RKO (cell line): ENCODE measurements around the gene HNRNPH1.
A peak's percentile ranks its signal among the peaks of the same experiment; 100 is the strongest.

ENCODE experiments used
- DNase-seq: peaks from one replicate; pipeline ENCODE4 v3.0.0-alpha.2; 2016; ENCODE audit warnings: low spot score

Gene HNRNPH1

DNA sequence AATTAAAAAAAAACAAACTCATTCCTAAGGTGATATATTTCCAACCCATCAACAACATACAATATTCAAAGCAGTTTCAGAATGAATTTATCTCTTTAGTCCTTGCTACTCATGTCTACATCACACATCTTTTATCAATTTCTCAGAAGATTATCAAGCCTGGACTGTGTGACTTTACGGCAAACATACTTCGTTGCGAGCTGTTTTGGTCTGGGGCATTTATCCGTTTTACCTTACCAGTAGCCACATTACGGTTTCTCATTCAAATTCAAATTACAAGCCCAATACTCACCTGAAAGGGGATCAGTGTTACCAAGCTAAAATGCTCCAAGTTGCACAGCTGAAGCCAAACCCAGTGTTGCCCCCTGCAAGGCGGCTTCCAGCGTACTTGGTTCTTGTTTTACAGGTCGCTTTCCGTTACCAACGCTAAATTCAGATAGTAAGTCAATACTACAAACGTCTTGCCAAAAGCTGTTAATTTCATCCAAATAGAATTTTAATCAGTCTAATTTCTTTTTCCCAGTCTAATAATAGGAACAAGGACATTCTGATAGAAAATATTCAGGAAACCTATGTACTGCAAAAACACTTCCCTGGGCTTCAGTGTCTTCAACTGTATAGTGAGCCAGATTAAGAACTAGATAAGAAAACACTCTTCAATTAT, 1.8 kb downstream of the HNRNPH1 start:
- DNase-seq = no peak

DNA sequence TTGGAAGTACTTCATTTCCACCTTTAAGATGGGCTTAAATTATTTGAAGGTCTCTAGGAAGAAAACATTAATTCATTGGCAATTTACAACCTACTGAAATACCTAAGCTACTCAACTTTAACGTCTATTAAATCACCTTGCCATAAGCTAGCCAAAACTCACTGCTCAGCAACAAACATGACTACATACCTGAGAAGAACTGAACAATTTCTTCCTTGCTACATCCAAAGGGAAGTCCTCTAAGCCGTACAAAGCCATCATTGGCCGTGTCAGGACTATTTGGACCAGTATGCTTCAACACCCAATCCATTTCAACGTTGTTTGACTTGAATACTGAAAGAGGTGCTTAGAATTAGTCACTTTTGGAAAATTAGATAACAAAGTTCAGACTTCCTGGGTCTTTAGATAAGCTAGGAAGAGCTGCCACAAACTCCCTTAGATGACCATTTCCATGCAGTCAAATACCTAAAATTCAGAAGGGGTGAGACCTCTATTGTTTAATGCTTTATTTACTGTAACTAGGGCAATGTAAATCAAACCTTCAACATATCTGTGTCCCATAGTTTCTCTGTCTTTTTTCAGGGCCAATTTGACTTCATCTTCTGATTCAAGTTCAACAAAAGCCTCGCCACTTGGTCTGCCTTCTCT, 2.6 kb downstream of the HNRNPH1 start:
- peak; percentile 77 for DNase-seq

DNA sequence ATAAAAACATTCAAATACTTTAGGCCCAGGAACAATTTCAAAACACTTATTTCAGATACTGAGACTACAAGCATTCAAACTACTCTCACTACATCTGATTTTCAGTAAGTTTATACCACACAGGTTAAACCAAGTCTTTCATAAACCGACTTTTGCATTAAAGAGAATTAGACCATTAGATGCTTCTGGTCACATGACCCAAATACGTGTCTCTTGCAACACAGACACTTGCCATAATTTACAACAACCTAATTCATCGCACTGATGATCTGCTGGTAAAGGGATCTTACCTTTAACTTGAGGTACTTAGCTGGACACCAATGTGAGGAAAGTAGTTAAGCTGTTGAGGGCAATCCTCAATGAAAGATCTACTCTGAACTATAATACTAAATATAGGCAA, 3.2 kb downstream of the HNRNPH1 start:
- DNase-seq = no peak

DNA sequence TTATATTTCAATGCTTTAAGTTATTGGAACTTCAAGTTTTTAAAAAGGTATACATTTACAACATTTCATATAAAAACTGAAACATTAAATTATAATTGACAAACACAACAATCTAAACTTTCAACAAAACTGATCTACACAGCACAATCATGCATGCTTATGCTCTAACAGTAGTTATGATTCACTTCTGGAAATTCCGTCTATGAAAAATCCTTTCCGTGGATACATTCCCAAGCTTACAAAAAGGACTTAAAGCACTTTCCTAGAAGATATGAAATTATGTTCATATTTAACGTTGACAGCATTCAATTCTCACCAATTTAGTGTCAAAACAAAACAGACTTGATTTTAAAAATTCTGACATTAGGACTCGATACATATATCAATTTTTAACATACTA, 3.7 kb downstream of the HNRNPH1 start:
- peak; percentile 57 for DNase-seq

DNA sequence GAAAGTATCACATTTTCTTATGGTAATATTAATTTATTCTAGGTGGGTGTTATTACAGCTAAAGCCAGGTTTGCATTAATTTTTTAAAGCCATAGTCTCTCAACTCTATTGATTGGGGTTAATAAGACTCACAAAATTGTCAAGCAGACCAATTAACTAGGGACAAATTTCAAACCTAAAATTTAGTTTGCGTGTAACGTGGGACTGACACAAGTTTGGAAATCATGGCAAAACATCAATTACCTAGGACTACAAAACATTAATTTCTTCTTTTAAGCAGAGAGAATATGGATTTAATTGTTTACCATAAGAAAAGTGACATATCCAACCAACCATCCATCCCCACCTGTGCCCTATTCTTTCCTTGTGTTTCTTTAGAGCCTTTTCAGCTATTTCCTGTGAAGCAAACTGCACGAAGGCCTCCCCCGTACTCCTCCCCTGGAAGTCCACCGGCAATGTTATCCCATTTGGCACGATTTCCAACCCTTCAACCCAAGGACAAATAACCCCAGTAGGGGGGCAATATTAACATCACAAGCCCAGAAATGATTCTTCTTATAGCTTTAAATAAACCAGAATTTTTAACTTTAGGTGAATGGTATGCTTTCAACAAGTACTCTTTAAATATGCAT, 4.4 kb downstream of the HNRNPH1 start:
- no peak for DNase-seq

DNA sequence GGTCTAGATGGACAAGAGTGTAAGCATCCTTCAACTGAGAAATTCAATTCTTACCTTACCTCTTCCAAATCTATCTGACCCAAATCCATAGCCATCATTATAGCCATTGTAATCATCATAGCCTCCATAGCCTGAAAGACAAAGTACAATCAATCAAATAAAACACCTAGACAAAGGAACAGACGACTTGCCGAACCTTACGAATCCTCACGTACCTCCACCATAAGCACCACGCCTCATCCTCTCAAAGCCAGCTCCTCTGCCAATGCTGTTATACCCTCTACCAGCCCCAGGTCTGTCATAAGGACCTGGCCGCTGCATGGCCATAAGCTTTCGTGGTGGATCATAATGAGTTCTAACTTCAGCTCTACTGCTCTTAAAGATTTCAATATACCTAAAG, 5.5 kb downstream of the HNRNPH1 start:
- no peak for DNase-seq

DNA sequence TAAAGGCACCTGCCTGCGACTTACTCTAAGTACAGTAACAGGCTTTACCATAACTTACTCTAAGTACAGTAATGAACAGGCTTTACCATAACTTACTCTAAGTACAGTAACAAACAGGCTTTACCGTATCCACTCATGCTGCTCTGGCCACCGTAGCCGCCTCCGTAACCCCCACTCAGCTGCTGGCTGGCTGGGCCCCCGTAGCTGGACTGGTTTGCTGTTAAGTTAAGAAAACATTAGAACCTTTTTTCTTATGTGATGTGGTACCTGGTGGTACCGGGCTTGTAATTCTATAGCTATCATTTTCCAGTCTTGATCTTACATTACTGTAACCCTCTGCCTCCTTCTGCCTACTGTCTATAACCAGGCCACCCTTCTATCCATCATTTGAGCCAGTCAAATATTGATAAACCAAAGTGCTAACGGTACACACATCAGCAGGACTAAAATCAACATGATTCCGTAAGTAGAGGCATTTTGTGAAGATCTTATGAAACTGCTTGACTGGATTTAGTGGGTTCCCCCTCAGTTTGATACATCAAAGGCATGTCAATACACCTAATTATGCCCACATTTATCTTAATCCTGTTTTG, 7.4 kb downstream of the HNRNPH1 start:
- DNase-seq = no peak

DNA sequence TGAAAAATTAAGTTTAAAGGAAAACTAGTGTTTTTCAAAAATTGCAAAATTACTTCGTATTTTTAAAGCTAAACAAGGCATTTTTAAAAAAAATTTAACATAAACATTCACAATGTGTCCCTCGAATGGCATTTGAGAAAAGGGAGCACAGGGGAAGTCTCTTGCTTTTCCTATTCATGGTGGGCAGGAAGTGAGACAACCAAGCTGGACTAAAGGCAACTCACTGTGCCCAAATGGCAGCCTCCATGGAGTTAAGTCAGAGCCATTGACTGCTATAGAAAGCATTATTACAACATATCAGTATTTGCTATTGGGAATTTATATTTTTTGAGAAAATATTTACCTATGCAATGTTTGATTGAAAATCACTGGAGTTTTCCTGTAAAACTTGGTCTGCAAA, 8.3 kb downstream of the HNRNPH1 start:
- no peak for DNase-seq

DNA sequence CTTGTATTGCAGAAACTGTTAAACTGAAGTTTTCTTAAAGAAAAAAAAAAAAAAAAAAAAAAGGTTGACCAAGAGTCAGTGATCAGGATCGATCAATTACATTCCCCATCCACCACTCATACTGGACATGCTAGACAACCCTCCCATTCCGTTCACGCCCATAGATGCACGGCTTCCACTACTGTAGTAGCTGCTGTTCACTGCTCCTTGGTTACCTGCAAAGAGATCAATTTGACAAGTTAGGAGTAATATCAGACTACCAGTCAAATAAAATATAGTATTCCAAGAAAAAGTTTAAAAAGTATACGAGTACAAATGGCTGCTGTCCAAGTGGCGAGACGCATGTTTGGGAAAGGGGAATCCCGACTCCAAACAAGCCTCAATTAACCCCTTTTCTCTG, 8.7 kb downstream of the HNRNPH1 start:
- DNase-seq = no peak

DNA sequence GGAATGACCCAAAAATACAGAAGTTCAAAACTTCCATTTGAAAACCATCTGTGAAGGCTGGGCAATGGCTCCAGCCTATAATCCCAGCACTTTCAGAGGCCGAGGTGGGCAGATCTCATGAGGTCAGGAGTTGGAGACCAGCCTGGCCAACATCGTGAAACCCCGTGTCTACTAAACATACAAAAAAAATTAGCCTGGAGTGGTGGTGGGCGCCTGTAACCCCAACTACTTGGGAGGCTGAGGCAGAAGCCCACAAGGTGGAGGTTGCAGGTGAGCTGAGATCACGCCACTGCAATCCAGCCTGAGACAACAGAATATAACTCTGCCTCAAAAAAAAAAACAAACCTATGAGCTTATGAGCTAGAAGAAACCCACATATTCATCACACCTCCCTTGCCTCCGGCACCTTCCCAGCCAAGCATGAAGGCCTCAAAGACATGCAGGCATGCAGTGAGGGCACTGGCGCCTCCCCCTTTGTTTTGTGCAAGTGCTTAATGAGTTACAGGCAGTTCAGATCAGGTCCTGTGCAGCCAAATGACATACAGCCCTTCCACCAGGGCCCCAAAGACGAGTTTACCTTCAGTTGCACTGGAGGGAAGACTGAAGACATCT, 9.9 kb downstream of the HNRNPH1 start:
- no peak for DNase-seq

DNA sequence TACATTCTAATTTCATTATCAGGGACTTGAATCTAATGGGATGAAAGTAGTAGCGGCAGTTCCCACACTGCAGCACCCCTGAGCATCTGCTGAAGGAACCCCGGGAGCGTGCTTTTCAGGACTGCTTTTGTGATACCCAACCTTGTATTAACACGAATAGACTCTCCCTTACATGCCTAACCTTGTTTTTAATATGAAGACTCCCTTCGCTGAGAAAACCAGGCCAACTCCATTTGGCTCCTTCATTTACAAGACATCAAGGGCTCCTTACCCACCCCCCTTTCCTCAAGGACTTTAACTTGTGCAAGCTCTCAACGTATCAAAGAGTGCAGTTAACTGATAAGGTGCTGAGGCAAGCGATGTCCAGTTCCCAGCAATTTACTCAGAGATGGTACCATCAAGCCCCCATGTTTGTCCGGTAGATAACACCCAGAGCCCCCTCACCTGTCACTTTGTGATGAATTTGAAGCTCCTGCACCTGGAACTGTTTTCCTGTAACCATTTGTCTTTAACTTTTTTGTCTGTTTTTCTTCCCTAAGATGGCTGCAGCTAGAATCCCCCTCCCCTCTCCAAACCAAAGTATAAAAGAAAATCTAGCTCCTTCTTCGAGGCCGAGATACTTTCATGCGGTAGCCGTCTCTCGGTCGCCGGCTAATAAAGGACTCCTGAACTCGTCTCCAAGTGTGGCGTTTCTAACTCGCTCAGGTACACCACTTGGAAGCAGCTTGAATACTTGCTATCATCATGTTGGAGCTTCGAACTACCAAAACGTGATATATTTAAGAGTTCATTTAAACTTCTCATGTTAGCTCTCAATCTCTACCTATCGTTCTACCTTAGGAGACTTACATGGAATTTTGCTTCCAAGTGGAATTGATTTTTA, 10.7 kb downstream of the HNRNPH1 start:
- no peak for DNase-seq

DNA sequence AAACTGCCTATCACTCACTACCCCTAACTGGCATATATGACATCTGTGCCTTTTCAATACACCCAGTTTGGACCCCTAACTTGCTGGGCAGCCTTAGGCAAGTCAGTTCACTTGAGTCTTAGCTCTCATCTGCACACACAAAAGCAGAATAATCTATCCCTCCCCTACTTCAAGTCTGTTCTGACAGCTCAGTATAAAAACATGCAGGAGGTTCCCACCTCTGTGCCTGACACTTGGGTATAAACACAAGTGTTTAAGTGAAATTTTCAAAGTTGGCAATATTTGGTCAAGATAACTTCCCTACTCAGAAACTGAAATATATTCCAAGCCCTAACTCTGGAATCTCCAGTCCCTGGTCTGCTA, 12.6 kb downstream of the HNRNPH1 start:
- no peak for DNase-seq

DNA sequence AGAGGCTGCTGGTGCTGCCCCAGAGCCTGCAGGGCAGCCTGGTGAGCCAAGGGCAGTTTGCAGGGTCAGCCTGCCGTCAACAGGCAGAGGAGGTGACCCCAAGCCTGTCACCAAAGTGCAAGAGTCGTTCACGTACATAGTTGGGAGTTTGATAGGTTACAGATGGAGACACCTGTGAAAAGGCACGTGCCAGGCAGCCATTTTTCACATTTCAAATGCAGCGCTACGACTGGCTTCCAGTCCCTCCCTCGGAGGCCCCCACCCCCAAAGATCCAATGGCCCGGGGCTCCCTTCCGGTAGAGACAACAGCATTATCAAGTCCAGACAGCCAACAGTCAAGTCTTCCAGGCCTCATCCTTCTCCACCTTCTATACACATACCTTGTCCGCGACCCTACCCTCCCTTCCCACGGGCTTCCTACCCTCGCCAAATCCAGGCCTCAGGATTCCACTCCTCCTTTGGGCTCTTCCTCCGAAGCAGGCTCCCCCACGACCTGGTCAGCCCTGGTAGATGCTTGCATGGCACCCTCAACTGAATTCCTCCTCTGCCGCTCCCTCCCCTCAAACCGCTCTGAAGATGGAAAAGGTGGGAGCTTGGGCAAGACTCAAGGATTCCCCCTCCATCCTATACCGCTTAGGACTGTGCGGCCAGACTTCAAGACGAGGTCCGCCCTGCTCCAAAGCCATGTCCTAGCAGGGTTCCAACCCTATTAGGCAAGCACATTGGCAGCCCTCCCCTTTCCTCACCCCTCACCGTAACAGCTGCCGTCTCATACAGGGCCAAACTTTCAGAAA, 13.2 kb downstream of the HNRNPH1 start:
- no peak for DNase-seq

DNA sequence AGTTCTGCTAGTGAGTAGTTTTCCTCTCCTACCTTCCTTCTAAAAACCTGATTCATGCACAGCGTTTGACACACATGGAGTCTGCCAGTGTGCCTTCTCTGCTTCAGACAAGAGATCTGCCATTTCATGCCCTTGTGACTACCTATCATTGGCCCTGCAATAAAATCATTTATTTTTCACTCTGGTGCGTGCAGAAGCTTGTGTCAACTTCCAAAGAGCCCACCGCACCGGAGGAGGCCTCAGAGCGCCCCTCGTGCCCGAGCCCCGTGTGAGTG, 13.7 kb downstream of the HNRNPH1 start:
- DNase-seq = no peak

DNA sequence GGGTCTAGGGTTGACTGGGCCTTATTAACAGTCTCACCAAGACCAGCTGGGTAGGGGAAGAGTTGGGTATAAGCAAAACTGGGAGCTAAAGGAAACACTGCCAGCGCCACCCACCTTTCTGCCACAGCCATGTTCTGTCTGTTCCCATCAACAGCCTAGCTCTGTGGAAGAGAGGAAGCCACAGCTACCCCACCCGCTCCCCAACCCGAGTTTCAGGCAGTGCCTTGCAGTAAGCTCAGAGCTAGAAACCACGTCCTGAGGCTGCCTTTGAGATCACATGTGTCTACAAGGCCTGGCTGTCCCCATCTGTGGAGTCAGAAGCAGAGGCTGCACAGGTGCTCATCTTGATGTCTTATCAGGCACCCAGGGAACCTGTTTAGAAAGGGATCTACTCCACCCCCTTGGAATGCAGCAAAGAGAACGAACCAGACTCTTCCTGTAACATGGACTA, 15.3 kb downstream of the HNRNPH1 start:
- no peak for DNase-seq

DNA sequence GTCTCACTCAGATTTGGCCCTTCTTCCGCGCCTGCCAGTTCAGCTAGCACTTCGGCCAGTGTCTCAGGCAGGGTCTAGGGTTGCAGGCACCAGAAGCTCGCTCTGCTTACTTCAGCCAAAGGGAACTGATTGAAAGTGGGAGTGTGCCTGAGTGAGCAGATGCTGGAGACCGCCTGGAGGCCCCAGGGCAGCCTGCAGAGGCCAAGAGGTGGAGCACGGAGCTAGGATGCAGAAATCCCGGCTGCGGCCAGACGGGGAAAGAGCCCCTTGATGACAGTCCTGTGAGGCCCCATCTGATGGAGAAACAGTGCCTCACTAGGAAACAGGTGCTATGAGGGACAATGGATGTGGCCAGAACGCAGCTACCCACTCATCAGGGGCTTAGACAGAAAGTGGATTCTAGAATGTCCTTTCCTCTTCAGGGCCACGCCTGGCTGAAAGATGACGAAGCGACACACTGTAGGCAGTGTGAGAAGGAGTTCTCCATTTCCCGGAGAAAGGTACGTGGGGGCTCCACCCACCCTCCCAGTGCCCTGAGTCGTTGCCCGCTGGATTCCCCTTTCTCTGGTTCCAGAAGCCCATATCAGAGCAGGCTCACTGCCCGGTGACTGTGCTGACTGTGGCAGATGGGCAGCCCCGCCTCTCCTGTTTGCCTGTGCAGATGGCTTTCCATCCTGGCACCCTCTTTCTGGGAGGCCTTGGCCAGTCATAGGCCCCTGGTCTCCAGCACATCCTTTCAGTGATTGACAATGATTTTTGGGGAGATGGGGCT, 16.1 kb downstream of the HNRNPH1 start:
- DNase-seq = no peak

DNA sequence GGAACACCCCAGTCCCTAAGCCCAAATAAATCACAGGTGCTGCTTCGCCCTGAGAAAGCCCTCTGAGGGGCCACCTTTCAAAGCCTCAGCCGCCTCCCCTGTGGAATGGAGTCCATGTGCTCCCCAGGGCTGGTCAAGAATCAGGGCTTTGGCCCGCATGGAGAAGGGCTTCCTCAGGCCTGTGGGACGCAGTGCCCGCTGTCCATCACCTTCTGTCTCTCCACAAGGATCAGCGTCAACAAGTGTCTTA, 16.6 kb downstream of the HNRNPH1 start:
- no peak for DNase-seq

DNA sequence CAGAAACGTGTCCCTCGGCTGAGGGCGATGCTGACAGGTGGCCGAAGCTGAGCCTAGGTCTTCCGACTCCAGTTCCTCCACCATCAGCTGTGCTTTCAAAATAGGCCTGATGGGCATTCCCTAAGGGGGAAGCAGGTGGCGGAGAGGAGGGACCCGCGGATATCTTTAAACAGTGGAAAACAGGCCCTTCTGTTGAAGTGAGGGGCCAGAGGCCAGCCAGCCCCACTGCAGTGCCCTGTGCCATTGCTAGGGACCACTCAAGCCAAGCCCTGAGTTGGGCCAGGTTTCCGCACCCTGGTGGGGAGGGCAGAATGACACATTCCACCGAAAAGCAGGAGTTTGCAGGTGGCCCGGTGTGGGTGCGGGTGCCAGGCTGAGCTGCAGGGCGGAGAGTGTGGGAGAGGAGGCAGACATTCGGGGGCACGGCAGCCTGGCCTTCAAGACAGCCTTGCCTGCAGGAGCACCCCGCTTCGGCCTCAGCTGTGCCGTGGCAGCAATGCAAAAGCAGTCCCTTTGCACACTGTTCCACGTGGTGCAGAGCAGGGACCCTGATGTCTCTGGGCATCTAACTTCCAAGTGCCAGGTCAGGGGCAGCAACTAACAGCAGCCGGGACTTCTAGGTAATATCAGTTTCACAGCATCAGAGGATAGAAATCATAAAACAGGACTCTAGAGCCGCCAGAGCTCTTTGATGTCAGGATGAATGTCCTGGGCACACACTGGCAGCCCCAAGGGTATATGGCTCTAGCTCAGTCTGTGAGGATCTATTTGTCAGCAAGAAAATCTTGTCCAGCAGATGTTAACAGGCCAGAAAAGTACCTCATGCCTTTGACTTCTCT, 17.2 kb downstream of the HNRNPH1 start:
- DNase-seq = no peak

DNA sequence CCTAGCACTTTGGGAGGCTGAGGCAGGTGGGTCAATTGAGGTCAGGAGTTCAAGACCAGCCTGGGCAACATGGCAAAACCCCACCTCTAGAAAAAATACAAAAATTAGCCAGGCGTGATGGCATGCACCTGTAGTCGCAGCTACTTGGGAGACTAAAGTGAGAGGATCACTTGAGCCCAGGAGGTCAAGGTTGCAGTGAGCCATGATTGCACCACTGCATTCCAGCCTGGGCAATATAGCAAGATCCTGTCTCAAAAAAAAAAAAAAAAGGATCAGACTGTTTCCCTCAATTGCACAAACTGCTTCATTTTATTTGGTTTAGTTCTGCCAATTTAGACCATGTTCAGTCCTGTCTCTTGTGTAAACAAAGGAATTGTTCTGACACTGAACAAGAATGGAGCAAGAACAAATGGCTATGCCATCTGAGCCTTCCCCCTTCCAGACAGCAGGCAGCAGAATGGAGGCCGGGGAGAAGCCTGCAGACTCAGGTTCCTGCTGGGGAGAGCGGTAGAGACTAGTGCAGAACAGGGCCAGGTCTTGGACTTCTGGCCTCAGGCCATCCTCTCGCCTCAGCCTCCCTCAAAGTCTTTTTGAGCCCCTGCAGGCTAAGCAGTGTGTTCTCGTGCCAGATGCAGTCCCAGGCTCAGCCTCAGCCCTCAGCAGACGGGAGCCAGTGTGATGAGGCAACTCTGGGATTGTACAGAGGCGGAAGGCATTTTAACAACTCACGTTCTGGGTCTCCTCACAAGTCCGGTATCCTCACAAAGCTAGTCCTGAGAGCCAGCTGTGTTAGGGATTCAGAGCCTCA, 18.2 kb downstream of the HNRNPH1 start:
- DNase-seq = no peak
